Stimulated activated CD8-positive, alpha-beta memory T cell treated with anti-CD3 and anti-CD28 coated beads, Interleukin-15, amount 100 ng/mL, for 1 hour (primary cell): ENCODE measurements around the gene RBFOX2.

Experiments used
- DNase-seq: peaks from one replicate; pipeline ENCODE4 v3.0.0-alpha.2; 2020; ENCODE audit warnings: low read depth

Gene RBFOX2

DNA sequence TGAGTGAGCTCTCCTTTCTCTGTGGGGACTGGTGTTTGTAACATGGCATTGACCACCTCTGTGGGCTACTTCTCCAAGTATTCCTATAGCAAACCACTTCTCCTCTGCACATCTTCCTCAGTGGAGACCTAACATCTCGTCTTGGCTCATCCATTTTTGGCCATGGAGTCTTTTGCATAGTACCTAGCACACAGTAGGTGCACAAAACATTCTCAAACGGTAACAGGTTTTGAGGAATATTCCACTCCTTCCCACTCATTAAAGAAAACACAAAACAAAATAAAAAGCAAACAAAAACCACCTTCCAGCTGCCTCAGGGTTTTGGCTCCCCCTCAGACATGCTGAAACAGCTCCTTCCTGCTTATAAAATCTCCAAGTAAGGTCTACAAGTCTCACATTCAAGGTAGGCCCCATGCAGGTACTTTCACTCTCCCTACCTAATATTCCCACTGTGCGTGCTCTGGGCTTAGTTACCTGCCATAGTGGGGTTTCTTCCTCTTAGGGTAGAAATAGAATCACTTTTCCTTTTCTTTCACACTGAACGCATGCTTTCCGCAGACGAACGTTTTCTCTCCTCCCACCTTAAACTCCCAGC is 132.4 kb downstream of the RBFOX2 start:
- no peak for DNase-seq

- DNase-seq = no peak
Measured at GRCh38 chr22:35894937-35895708, 133.5 kb downstream of the RBFOX2 start.

- no peak for DNase-seq
Measured at GRCh38 chr22:35894464-35894878, 134.2 kb downstream of the RBFOX2 start.

GRCh38 chr22:35893698-35894097 is 134.9 kb downstream of the RBFOX2 start:
- DNase-seq = no peak

DNA sequence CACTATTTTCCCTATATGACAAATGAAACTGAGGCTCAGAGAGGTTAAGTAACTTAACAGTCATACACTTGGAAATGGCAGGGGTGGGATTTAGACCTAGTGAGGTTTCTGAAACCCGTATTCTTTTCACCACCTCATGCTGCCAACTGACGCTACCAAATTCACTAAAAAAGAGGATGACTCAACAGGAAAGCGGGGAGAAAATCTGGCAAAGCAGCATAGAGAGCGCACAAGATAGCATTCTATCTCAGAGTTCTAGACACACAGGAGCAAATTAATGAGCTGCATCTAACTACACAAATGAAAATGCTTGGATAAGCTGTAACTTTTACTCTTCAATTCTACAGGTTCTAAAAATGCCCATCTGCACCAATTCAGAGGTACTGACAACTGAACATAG is 136.4 kb downstream of the RBFOX2 start:
- DNase-seq = no peak

DNA sequence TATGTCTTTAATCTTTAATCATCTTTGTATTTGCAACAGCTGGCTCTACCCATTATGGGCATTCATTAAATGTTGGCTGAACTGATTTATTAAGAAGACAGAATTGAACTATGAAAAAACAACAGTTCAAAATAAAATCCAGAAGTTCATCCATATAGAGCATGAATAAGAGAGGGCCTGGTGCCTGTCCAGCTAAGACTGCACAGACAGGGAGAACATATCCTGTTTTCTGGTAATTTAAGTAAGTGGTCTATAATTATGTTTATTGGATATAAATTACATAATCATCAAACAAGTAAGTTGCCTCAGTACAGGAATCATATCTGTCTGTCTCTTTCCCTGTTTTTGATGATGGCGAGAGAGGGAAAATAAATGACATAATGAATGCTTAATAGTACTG is 137.2 kb downstream of the RBFOX2 start:
- no peak for DNase-seq

DNA sequence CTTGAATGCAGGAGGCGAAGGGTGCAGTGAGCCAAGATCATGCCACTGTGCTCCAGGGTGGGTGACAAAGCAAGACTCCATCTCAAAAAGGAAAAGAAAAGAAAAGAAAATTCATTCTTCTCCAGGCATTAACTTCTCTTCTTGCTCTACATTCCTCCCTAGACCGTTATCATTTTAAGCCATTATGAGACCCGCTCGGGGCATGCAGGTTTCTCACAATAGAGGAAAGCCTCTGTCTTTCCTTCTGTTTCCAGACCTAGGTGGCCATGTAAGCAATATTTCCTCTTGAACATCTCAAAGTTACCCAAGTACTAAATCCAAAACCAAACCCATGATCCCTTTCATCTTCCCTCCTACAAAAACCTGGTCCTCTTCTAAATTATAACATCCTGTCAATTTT is 139.6 kb downstream of the RBFOX2 start:
- no peak for DNase-seq

- no peak for DNase-seq
Measured at GRCh38 chr22:35888181-35888870, 140.3 kb downstream of the RBFOX2 start.

- no peak for DNase-seq
Measured at GRCh38 chr22:35887296-35887875, 141.2 kb downstream of the RBFOX2 start.

DNA sequence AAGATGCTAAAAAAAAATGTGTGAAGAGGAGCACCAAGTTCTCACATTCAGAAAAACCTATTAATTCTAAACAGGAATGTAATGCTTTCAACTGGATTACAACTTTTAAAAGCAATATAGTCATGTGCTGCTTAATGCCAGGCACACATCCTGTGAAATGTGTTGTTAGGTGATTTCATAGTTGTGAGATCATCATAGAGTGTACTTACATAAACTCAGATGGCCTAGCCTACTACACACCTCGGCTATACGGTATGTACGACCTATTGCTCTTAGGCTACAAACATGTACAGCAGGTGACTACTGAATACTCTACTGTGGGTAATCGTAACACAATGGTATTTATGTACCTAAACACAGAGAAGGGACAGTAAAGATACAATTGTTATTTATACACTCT is 142.3 kb downstream of the RBFOX2 start:
- no peak for DNase-seq

GRCh38 chr22:35884529-35884928 is 144.1 kb downstream of the RBFOX2 start:
- no peak for DNase-seq

DNA sequence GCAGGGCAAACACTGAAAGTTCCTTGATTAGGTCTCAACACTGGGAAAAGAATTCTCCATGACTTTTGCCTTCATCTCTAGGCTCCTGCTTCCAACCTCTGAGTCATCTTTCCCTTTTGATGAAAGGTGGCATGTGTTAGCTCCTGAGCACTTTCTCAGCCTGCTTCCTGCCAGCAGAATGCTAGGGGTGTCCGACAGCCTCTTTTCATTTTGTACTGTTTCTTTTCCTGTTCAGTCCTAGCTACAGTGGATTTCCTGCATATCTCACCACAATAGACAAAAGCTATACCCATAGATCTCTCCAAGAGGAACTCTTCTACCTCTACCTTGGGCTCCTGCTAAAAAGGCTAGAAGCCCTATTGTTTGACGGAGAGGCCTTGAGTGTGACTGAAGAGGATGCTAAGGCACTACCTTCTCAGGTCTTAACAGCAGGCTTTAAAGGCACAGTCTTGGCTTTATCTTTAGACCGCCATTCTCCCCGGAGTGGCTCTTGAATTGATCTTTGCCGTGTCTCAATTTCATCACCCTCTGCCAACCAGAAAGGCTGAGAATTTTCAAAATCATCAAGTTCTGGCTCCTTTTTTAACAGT is 145.5 kb downstream of the RBFOX2 start:
- DNase-seq = no peak

DNA sequence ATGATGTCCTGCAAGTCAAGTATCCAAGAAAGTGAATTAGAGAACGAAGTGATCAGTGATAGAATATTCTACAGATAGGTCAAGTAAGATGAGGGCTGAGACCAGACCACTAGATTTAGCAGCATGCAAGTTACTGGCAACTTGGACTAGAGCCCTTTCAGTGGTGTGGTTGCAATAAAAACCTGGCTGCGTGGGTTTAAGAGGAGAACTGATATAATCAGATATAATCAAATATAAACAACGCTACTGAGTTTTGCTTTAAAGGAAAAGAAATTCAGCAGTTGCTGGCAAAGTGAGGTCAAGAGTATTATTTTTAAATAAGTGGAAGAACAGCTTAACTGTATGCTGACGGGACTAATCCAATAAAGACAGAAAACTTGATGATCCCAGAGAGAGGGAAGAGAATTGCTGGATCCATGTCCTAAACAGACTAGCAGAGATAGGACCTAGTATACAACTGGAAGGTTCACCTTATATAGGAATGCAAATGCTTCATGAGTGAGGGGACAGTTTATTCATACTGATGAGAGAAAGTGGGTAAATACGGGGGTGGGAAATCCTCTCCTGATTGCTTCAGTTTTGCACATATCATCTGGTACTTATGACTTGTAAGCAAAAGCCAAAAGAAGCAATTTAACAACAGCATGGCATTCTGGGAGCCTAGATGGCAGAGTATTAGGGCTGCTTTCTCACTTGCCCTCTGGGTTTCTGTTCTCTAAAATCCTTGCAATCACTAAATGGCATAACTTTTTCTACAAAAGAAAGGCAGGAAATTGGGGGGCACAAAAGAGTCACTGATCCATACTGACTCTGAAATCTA is 146.2 kb downstream of the RBFOX2 start:
- no peak for DNase-seq

GRCh38 chr22:35879351-35879750 is 149.3 kb downstream of the RBFOX2 start:
- no peak for DNase-seq

GRCh38 chr22:35873426-35873825 is 155.2 kb downstream of the RBFOX2 start:
- DNase-seq = no peak

- DNase-seq = no peak
Measured at GRCh38 chr22:35872451-35872850, 156.2 kb downstream of the RBFOX2 start.

GRCh38 chr22:35870517-35871293 is 157.9 kb downstream of the RBFOX2 start:
- DNase-seq = no peak

DNA sequence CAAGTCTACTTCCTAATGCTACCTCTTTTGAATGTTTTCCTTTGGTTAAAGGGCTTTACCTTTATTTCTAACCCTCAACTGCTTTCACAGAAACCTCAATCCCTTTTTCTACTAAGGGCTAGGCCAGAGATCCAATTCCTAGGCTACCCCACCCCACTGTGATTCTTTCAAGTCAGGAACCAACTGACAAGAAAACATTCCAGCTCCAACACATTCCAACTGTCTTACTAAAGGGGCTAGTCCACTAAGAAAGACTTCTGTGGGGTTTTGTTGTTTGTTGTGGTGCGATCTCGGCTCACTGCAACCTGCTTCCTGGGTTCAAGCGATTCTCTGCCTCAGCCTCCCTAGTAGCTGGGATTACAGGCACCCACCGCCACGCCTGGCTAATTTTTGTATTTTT is 159.7 kb downstream of the RBFOX2 start:
- no peak for DNase-seq

- no peak for DNase-seq
Measured at GRCh38 chr22:35866651-35867050, 162.0 kb downstream of the RBFOX2 start.

- no peak for DNase-seq
Measured at GRCh38 chr22:35864545-35865165, 164.0 kb downstream of the RBFOX2 start.
